GM19240 (cell line): Measurements from ENCODE around the gene PRRC2B.
"Not testable (repeated sequence)": the region's sequence is repeated elsewhere in the genome, so short reads cannot be mapped to it uniquely, and the experiment has no call there.

Experiments
- DNase-seq: peaks from one replicate; pipeline ENCODE4 v3.0.0; 2011; ENCODE audit warnings: low spot score; ENCODE audit not compliant: insufficient read length

PRRC2B gene

DNA sequence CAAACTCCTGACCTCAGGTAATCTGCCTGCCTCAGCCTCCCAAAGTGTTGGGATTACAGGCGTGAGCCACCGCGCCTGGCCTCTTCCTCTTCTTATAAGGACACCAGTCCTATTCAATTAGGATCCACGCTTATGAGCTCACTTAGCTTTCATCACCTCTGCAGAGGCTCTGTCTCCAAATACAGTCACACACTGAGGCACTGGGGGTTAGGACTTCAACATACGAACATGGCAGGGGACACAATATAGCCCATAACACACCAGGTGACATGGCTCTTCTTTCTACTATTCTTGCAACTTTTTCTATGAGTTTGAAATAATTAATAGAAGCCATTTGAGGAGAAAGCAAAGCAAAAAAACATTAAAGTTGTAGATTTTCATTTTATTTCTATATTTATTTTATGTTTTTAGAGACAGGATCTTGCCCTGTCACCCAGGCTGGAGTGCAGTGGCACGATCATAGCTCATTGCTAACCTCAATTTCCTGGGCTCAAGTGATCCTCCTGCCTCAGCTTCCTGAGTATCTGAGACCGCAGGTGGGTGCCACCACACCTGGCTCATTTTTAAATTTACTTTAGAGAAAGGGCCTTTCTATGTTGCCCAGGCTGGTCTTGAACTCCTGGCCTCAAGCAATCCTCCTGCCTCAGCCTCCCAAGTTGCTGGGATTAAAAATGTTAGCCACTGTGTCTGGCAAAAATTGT, 145.5 kb downstream of the PRRC2B start:
- no peak for DNase-seq

DNA sequence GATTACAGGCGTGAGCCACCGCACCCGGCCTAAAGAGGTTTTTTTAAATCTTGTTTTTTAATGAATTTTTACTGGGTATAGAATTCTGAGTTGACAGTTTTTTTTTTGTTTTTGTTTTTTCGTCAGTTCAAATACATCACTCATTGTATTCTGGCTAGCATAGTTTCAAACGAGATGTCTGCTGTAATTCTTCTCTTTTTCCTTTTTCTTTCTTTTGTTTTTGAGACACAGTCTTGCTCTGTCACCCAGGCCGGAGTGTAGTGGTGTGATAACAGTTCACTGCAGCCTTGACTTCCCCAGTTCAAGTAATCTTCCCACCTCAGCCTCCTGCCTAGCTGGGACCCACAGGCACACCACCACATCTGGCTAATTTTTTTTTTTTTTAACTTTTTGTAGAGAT, 149.3 kb downstream of the PRRC2B start:
- DNase-seq, result no peak

DNA sequence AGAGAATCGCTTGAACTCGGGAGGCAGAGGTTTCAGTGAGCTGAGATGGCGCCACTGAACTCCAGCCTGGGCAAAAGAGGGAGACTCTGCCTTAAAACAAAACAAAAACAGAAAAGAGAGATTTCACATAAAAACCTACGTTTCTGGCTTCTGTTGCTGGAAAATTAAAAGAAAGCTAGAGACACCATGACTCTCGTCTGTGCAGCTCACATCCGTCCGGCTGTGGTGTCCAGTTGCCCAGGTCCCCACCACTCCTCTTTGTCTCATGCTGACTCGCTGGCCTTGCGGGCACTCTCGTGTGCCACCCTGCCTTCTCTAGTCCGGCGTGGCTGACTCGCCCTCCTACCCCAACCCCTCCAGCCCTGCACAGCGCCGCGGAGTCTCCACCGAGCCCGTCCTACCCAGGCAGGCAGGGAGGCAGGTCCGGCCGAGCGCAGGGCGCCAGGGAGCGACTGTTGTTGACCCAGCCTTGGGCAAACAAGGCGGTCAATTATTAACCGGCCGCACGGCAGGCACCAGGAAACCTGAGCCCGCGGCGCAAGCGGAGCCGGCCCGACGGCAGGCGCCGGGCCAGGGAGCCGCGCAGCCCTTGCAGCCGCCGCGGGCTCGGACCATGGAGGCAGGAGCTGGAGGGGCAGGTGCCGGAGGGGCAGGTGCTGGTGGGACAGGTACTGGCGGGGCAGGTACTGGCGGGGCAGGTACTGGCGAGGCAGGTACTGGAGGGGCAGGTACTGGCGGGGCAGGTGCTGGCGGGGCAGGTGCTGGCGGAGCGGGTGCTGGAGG, 151.3 kb downstream of the PRRC2B start, which contains the start of gene PRRT1B:
TSS of gene PRRT1B (plus strand) at position 521 of the 783 bp plus-strand sequence. CDS start at position 614, 93 bp downstream.
- no peak for DNase-seq

DNA sequence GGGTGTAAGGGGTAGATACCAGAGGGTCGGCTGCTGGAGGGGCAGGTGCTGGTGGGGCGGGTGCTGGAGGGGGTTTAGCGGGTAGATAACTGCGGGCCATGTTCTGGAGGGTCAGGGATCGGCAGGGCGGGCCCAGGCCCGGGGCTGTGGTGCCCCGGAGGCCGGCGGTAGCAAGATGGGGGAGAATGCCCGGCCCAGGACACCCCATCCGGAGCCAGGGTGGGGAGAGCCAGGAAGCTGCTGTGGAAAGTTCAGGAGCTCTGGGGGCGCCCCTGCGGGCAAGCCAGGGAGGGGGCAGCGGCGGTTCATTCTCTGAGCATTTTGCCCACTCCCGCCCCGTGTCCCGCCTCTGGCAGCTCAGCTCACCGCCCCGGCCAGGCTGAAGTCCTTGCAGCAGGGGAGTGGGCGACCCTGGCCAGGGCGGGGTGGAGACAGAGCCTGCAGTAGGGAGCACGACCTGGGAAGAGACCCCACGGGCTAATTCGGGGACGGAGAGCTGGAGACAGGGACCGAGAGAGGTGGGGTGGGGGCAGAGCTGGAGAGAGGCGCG, 152.0 kb downstream of the PRRC2B start:
- no peak for DNase-seq

DNA sequence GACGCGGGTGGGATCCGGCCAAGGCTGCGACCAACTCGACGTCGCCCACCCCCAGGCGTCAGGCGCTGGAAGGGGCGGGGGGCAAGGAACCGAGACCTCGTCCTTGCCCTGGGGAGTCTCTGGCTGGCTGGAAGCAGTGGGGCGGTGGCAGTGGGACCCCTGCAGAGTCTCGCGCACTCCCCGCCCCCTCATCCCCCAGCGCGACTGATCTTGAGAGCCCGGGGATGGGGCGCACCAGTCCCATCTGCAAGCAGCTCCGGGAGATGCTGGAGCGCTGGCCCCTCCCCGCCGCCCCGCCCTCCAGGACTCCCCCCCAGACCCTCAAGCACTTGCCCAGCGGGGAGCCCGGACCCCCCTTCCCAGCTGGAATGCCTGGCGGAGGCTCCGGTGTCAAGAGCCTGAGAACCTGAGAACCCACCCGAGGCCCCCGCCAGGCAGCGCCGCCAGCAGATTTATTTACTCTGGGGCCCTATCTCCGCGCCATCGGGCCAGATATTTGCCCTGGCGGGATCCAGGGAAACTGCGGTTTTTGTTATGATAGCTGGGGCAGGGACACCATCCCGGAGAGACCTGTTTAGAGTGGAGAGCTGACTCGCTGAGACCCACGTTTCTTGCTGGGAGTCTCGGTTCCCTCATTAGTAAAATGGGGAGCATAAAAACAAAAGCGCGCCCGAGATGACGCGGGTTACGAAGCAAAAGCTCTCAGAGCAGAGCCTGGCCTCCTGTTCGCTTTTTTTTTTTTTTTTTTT, 152.6 kb downstream of the PRRC2B start:
- no peak for DNase-seq

DNA sequence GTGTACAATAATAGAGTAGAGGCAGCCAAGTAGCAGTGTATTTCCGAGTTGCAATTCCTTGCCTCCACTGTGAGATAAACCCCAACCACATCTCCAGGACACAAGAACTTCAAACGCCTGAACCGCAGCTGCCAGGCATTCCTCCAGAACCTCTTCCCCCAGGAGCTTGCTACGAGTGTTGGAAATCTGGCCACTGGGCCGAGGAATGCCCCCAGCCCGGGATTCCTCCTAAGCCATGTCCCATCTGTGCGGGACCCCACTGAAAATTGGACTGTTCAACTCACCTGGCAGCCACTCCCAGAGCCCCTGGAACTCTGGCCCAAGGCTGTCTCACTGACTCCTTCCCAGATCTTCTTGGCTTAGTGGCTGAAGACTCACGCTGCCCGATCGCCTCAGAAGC, 155.3 kb downstream of the PRRC2B start:
- DNase-seq, result not testable (repeated sequence)
